Lung (tissue), 12 donors: ENCODE results near the gene ST8SIA3. TPM values are rescaled to one million over a fixed set of nuclear protein-coding genes. Genes with fewer than 3 reads are reported as not detected.

ENCODE experiments used
- ATAC-seq: fragments of 200-7000 bp; cut with Tn5 transposase; one replicate; pipeline ENCODE4 v1.9.1; 2020; ENCODE audit warnings: moderate number of reproducible peaks; ENCODE audit not compliant: insufficient read depth, low FRiP score
- DNase-seq, 3 donors: peaks; one replicate each; pipeline ENCODE4 v3.0.0-alpha.2; 2013 to 2017
- H3K27ac ChIP-seq, 2 donors: one replicate each; pipeline ENCODE4 v1.5.1; 2013; ENCODE audit warnings: mild to moderate bottlenecking in 2 of 2, moderate library complexity in 2 of 2, control low read depth in 1 of 2, inconsistent platforms in 1 of 2, low read depth in 1 of 2, low read length in 1 of 2
- H3K27me3 ChIP-seq, 3 donors: one replicate each; pipeline ENCODE4 v1.5.1; 2013; ENCODE audit warnings: low read length in 2 of 3; ENCODE audit not compliant: control insufficient read depth in 3 of 3, insufficient read depth in 3 of 3
- H3K36me3 ChIP-seq, 4 donors: one replicate each; pipeline ENCODE4 v1.5.1; 2013; ENCODE audit warnings: low read length in 4 of 4, mild to moderate bottlenecking in 1 of 4, moderate library complexity in 1 of 4; ENCODE audit not compliant: control insufficient read depth in 4 of 4, insufficient read depth in 4 of 4
- H3K4me1 ChIP-seq, 5 donors: one replicate each; pipeline ENCODE4 v1.5.1; 2013; ENCODE audit warnings: low read length in 5 of 5, mild to moderate bottlenecking in 2 of 5, moderate library complexity in 1 of 5; ENCODE audit not compliant: control insufficient read depth in 5 of 5, insufficient read depth in 5 of 5
- H3K4me3 ChIP-seq: one replicate; pipeline ENCODE4 v1.5.1; 2013; ENCODE audit warnings: mild to moderate bottlenecking, control low read depth, moderate library complexity
- H3K9ac ChIP-seq, 2 donors: one replicate each; pipeline ENCODE4 v1.5.1; 2013; ENCODE audit warnings: low read length in 2 of 2, control low read depth in 1 of 2; ENCODE audit not compliant: insufficient read depth in 1 of 2
- H3K9me3 ChIP-seq, 4 donors: one replicate each; pipeline ENCODE4 v1.5.1; 2013; ENCODE audit warnings: low read length in 3 of 4, mild to moderate bottlenecking in 1 of 4, moderate library complexity in 1 of 4; ENCODE audit not compliant: control insufficient read depth in 4 of 4, insufficient read depth in 3 of 4
- WGBS, 2 donors: extraction: QIAGEN DNeasy Blood & Tissue Kit; methylation state at CpG; one replicate each; pipeline ENCODE4 v1.1.7; 2013; 5-methylcytosine and 5-hydroxymethylcytosine counted together
- polyA plus RNA-seq, 2 donors: library from polyadenylated mRNA; stranded (reverse); fragments of 200-250 nt; gene quantifications; one replicate each; pipeline ENCODE4 v1.2.1, GENCODE V29; 2013
- total RNA-seq, 2 donors: library from RNA; depleted of rRNA in 1 of 2; stranded (reverse); fragments of >200 nt in 1 of 2; gene quantifications; one replicate each; pipeline ENCODE4 v1.2.1, GENCODE V29; 2014 to 2021
- TF ChIP-seq, protein P1 (sequence below): IDR thresholded peaks from 2 replicates; pipeline ENCODE4 v1.5.1; 2012; ENCODE audit warnings: mild to moderate bottlenecking; ENCODE audit errors: control extremely low read depth, extremely low read depth
- donor health status: control.
- donor health status: control.
- donor health status: Bipolar disorder and iron deficiency.
- donor health status: healthy.
- donor health status: DM: yes; HTN: yes; CAD: no.

Gene ST8SIA3
- total and polyA plus RNA-seq, 4 donors = under 0.01 to 0.17 (median 0.02) TPM

- ATAC-seq = no peak
- H3K27me3 ChIP-seq = no peaks in the 10 kb centered on the region
- H3K9me3 ChIP-seq = no peaks in the 10 kb centered on the region
- no peaks in the 10 kb centered on the region for H3K36me3 ChIP-seq
- TF ChIP-seq, protein P1, sequence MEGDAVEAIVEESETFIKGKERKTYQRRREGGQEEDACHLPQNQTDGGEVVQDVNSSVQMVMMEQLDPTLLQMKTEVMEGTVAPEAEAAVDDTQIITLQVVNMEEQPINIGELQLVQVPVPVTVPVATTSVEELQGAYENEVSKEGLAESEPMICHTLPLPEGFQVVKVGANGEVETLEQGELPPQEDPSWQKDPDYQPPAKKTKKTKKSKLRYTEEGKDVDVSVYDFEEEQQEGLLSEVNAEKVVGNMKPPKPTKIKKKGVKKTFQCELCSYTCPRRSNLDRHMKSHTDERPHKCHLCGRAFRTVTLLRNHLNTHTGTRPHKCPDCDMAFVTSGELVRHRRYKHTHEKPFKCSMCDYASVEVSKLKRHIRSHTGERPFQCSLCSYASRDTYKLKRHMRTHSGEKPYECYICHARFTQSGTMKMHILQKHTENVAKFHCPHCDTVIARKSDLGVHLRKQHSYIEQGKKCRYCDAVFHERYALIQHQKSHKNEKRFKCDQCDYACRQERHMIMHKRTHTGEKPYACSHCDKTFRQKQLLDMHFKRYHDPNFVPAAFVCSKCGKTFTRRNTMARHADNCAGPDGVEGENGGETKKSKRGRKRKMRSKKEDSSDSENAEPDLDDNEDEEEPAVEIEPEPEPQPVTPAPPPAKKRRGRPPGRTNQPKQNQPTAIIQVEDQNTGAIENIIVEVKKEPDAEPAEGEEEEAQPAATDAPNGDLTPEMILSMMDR = no peak
- no peaks in the 10 kb centered on the region for H3K4me1 ChIP-seq
- H3K4me3 ChIP-seq = no peak overlapping the region
- no peak overlapping the region for H3K27ac ChIP-seq
- no peak for DNase-seq
- no peak overlapping the region for H3K9ac ChIP-seq
Observed at GRCh38 chr18:57362714-57363113, 10.4 kb downstream of the ST8SIA3 start.

- Histone ChIP-seq H3K4me1 (no peaks in the 10 kb centered on the region), H3K4me3 (no peak overlapping the region), H3K36me3 (no peaks in the 10 kb centered on the region), H3K27me3 (no peaks in the 10 kb centered on the region), H3K9me3 (no peaks in the 10 kb centered on the region), H3K9ac (no peak overlapping the region), H3K27ac (no peak overlapping the region)
- ATAC-seq (no peak), DNase-seq (no peak)
- WGBS, 2 donors = 69 to 86% methylated on average over 2 of the region's 2 CpGs
- TF ChIP-seq, protein P1 = no peak
Observed at GRCh38 chr18:57364460-57364859, 12.1 kb downstream of the ST8SIA3 start.

- TF ChIP-seq, protein P1 = no peak
- no peak overlapping the region for H3K9ac ChIP-seq
Observed at GRCh38 chr18:57366528-57367081, 14.2 kb downstream of the ST8SIA3 start.

DNA sequence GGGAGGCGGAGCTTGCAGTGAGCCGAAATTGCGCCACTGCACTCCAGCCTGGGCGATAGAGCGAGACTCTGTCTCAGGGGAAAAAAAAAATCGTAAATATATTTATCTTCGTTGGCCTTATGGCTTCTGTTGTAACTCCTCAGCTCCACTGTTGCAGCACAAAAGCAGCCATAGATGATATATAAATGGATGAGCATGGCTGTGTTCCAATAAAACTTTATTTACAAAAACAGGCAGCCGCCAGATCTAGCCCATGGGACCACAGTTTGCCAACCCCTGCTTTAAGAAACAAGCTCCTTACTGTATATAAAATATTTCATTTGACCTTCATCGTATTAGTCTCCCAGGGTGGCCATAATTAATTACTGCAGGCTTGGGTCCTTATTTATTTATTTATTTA, 20.1 kb downstream of the ST8SIA3 start:
- peaks cover 0 to 2% (median 0%) of the 10 kb centered on the region in 4 donors for H3K9me3 ChIP-seq
- no peaks in the 10 kb centered on the region for H3K4me1 ChIP-seq
- WGBS, 2 donors = 89 to 90% methylated on average over 9 of the region's 9 CpGs
- H3K36me3 ChIP-seq = no peaks in the 10 kb centered on the region
- no peak overlapping the region for H3K27ac ChIP-seq
- DNase-seq (no peak), ATAC-seq (no peak)
- TF ChIP-seq, protein P1 = no peak
- peaks cover 0 to 3% (median 0%) of the 10 kb centered on the region in 3 donors for H3K27me3 ChIP-seq
- H3K4me3 ChIP-seq = no peak overlapping the region
- no peak overlapping the region for H3K9ac ChIP-seq

More at GRCh38 chr18:57366528-57367081, 14.2 kb downstream of the ST8SIA3 start:
- H3K4me1 ChIP-seq = no peaks in the 10 kb centered on the region
- no peak overlapping the region for H3K27ac ChIP-seq
- H3K4me3 ChIP-seq = no peak overlapping the region
- ATAC-seq (no peak), DNase-seq (no peak)
- H3K36me3 ChIP-seq = no peaks in the 10 kb centered on the region
- no peaks in the 10 kb centered on the region for H3K27me3 ChIP-seq
- H3K9me3 ChIP-seq = no peaks in the 10 kb centered on the region
- 72 to 82% methylated on average over 2 of the region's 2 CpGs for WGBS, 2 donors
